Esophagus (tissue), 2 donors: ENCODE results near the gene CCDC12. TPM values are rescaled to one million over a fixed set of nuclear protein-coding genes. Genes with fewer than 3 reads are reported as not detected.
"Not testable (repeated sequence)": the region's sequence is repeated elsewhere in the genome, so short reads cannot be mapped to it uniquely, and the experiment has no call there.

Experiments used
- H3K27ac ChIP-seq, 2 donors: one replicate each; pipeline ENCODE4 v1.5.1; 2013; ENCODE audit warnings: low read depth in 2 of 2, mild to moderate bottlenecking in 2 of 2, inconsistent platforms in 1 of 2, low read length in 1 of 2, moderate library complexity in 1 of 2
- H3K27me3 ChIP-seq, 2 donors: one replicate each; pipeline ENCODE4 v1.6.1; 2013; ENCODE audit warnings: low read length in 2 of 2, control low read depth in 1 of 2, mild to moderate bottlenecking in 1 of 2; ENCODE audit not compliant: insufficient read depth in 2 of 2, control insufficient read depth in 1 of 2
- H3K36me3 ChIP-seq, 2 donors: one replicate each; pipeline ENCODE4 v1.6.1; 2013; ENCODE audit warnings: low read length in 1 of 2; ENCODE audit not compliant: control insufficient read depth in 2 of 2, insufficient read depth in 2 of 2
- H3K4me1 ChIP-seq, 2 donors: one replicate each; pipeline ENCODE4 v1.6.1; 2013; ENCODE audit warnings: low read length in 1 of 2; ENCODE audit not compliant: control insufficient read depth in 2 of 2, insufficient read depth in 2 of 2
- H3K4me3 ChIP-seq, 2 donors: one replicate each; pipeline ENCODE4 v1.5.1; 2013; ENCODE audit warnings: low read length in 2 of 2, mild to moderate bottlenecking in 2 of 2, low read depth in 1 of 2, moderate library complexity in 1 of 2
- H3K9me3 ChIP-seq, 2 donors: one replicate each; pipeline ENCODE4 v1.6.1; 2013; ENCODE audit warnings: mild to moderate bottlenecking in 2 of 2, low read depth in 1 of 2, low read length in 1 of 2, moderate library complexity in 1 of 2; ENCODE audit not compliant: control insufficient read depth in 2 of 2, insufficient read depth in 1 of 2
- WGBS, 2 donors: extraction: QIAGEN DNeasy Blood & Tissue Kit; methylation state at CpG; one replicate each; pipeline ENCODE4 v1.1.7; 2013; 5-methylcytosine and 5-hydroxymethylcytosine counted together
- polyA plus RNA-seq, 2 donors: library from polyadenylated mRNA; stranded (reverse); fragments of 200-250 nt; gene quantifications; one replicate each; pipeline ENCODE4 v1.2.3, GENCODE V29; 2013
- donor health status: healthy with polysubstance abuse.
- donor health status: Bipolar disorder and iron deficiency.

CCDC12 gene
- polyA plus RNA-seq, 2 donors: 82.5 to 90.1 TPM

DNA sequence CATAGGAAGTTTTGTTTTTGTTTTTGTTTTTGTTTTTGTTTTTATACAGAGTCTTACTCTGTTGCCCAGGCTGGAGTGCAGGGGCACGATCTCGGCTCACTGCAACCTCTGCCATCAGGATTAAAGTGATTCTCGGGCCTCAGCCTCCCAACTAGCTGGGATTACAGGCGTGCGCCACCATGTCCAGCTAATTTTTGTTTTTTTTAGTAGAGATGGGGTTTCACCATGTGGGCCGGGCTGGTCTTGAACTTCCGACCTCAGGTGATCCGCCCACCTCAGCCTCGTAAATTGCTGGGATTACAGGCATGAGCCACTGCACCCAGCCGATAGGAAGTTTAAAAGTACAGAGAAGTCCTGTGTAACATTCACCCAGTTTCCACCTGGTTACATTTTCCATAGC, 65.6 kb downstream of the CCDC12 start:
- H3K9me3 ChIP-seq, H3K36me3 ChIP-seq, H3K4me3 ChIP-seq, H3K27me3 ChIP-seq, H3K27ac ChIP-seq: not testable (repeated sequence)
- 84 to 87% methylated on average over 10 of the region's 10 CpGs for WGBS, 2 donors
- H3K4me1 ChIP-seq: peaks cover 4 to 24% of the 10 kb centered on the region in 2 donors

DNA sequence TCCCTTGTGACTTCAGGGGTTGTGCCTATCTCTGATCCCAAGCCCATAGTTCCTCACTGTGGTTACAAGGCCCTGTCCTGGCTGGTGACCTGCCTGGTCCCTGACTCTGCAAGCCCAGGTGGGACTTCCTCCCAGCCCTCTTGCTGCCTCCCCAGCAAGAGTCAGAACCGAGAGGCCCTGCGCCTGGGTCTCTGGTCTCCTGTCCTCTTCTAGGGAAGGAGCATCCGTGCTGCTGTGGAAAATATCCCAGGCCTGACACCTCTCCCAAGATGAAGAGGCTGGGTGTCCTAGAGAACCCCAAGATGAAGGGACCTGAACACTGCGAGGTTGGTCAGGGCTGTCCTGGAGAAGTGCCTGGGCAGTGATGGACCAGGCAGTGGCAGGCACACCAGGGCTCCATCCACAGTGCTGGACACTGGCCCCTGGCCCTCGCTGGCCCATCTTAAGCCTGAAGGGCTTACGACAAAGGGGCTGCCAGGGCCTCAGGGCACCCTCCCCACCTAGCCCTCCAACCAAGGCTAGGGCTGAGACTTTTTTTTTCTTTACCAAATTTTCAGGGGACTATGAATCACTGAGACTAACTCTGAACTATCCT, 66.3 kb downstream of the CCDC12 start:
- no peaks in the 10 kb centered on the region for H3K27me3 ChIP-seq
- peaks cover 4 to 24% of the 10 kb centered on the region in 2 donors for H3K4me1 ChIP-seq
- 70% methylated on average over 6 of the region's 6 CpGs for WGBS, 2 donors
- no peaks in the 10 kb centered on the region for H3K36me3 ChIP-seq
- no peak overlapping the region for H3K4me3 ChIP-seq
- H3K9me3 ChIP-seq: peaks cover 0 to 2% of the 10 kb centered on the region in 2 donors
- no peak overlapping the region for H3K27ac ChIP-seq

DNA sequence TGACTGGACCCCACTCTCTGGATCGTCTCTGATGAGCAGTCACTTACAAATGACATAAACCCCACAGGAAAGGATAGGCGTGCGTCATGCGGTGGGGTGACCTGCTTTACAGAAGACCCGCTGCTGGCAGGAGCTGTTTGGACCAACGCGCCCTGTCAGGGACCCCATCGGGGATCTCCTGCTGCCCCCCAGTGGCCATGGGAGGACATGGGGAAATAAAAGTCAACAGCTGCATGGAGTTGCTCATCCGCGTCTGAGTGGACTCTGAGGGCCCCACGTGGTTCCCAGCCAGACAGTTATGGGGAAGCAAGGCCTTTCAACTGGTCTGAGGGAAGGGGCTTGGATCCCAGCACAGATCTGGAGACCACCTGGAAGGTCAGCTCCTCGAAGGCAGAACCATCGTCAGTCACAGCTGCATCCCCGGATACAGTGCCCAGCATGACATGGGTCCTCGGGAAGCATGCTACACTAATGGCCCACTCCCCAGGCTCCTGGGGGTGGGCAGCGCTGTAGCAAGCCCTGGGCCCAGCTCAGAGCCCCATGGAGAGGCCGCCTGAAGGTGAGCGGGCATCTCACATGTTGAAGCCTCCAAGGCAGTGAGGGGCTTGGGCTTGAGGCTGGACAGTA, 66.9 kb downstream of the CCDC12 start:
- H3K36me3 ChIP-seq: no peaks in the 10 kb centered on the region
- peaks cover 4 to 24% of the 10 kb centered on the region in 2 donors for H3K4me1 ChIP-seq
- H3K27ac ChIP-seq: peak overlapping the region in 1 of 2 donors; percentile 15
- H3K27me3 ChIP-seq: no peaks in the 10 kb centered on the region
- H3K4me3 ChIP-seq: no peak overlapping the region
- peaks cover 0 to 2% of the 10 kb centered on the region in 2 donors for H3K9me3 ChIP-seq
- 17% methylated on average over 18 of the region's 18 CpGs for WGBS, 2 donors

DNA sequence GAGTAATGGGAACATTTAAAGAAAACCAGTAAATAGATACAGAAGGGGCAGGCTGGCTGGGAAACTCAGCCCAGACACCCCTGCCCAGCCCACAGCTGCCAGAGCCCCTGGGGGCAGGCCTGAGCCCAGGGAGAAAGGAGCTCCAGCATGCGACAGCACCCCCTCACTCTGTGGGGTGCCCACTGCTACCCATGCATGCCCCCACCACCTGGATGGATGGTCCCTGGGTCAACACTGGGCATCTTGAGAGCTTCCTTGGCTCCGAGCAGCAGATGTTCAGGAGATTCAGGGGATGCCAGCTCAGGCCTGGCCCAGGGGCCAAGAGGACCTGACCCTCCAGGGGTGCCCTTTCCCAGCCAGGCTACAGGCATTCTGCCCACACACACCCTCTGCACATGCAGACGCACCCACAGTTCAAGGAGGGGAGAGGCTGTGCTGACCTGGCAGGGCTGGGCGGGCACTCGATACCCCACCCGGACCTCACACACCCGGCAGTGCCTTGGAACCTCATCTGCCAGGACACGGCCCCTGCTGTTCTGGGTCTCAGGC, 67.5 kb downstream of the CCDC12 start:
- H3K4me1 ChIP-seq: peaks cover 4 to 24% of the 10 kb centered on the region in 2 donors
- no peaks in the 10 kb centered on the region for H3K27me3 ChIP-seq
- no peaks in the 10 kb centered on the region for H3K36me3 ChIP-seq
- H3K9me3 ChIP-seq: peaks cover 0 to 2% of the 10 kb centered on the region in 2 donors
- H3K4me3 ChIP-seq: no peak overlapping the region
- peak overlapping the region in 1 of 2 donors; percentile 6 for H3K27ac ChIP-seq
- 34 to 36% methylated on average over 8 of the region's 8 CpGs for WGBS, 2 donors

DNA sequence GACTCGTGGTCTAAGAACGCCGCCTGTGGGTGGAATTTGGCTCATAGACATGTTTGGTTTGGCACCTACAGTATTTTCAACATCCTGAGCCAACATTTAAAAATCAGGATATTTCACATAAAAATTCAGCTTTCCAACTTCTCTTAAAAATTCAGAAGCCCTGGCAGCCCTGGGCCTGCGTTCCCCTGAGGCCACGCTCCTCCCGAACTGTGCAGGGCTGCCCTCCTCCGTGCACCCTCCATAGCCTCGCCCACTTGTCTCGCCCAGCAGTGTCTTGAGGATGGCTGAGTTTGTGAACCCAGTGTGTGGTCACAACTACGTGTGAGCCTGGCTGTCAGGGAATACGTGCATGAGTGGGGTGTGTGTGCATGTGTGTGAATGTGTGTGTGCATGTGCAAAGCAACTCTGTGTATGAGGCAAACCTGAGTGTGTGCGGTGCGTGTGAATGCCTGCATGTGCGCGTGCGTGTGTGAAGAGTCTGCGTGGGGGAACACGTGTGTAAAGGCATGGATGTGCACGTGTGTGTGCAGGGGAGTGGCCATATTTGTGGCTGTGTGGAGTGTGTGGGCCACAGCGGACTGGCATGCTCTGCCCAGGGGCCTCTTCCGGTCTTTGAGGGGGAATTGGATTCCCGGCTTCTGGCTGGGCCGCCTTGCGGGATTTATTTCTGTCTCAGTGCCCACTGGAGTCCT, 68.1 kb downstream of the CCDC12 start:
- H3K36me3 ChIP-seq: no peaks in the 10 kb centered on the region
- 40 to 45% methylated on average over 24 of the region's 24 CpGs for WGBS, 2 donors
- peak overlapping the region in 1 of 2 donors; percentile 6 for H3K27ac ChIP-seq
- no peak overlapping the region for H3K4me3 ChIP-seq
- no peaks in the 10 kb centered on the region for H3K27me3 ChIP-seq
- H3K4me1 ChIP-seq: peaks cover 4 to 19% of the 10 kb centered on the region in 2 donors
- H3K9me3 ChIP-seq: peaks cover 0 to 2% of the 10 kb centered on the region in 2 donors

DNA sequence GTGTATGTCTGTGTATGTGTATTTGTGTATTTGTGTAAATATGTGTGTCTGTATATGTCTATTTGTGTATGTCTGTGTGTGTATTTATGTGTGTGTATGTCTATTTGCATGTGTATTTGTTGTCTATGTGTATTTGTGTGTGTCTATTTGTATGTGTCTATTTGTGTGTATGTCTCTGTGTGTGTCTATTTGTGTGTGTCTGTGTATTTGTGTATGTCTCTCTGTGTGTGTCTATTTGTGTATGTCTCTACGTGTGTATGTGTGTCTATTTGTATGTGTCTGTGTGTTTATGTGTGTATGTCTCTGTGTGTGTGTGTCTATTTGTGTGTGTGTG, 68.6 kb downstream of the CCDC12 start:
- H3K27ac ChIP-seq: no peak overlapping the region
- no peaks in the 10 kb centered on the region for H3K27me3 ChIP-seq
- no peak overlapping the region for H3K4me3 ChIP-seq
- no peaks in the 10 kb centered on the region for H3K36me3 ChIP-seq
- peaks cover 0 to 2% of the 10 kb centered on the region in 2 donors for H3K9me3 ChIP-seq
- WGBS, 2 donors: 16 to 28% methylated on average over 1 of the region's 1 CpG
- H3K4me1 ChIP-seq: peaks cover 4 to 19% of the 10 kb centered on the region in 2 donors

DNA sequence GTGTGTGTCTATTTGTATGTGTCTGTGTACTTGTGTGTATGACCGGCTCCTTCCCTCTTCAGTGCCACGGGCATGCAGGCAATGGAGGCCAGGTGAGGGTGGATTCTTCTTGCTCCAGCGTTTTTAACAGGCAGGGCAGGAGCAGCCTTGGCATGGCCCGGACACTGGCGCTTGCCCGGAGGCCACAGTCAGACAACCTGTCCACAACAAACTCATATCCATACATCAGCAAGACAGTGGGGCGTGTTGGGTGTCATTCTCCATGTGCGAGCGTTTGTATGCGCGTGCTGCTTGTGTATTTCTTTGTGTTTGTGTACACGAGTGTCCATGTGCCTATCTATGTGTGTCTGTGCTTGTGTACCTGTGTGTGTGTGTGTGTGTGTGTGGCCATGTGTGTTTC, 69.3 kb downstream of the CCDC12 start:
- WGBS, 2 donors: 67 to 73% methylated on average over 12 of the region's 12 CpGs

DNA sequence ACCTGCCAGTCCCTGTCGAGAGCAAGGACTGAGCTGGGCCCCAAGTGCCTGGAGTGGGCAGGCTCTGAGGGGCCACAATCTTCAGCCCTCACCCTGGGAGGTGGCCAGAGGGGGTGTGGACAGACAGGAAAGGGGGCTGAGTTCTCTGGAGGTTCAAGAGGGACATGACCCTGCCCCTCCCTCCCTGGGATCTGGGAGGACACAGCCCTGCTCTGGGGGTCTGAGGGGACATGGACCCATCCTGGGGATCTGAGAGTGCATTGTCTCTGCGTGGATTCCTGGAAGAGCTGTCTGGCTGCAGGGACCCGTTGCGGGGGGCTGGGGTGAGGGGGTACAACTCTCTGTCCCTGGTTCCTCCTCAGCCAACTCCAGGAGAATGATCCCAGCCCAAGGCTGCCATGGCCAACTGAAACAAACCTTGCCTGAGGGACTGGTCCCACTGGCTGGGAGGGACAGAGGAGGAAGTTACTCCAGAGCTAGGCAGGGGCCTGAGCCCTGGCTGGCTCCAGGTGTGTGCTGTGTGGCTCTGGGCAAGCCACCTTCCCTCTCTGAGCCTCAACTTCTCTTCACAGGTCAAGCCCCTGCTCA, 70.0 kb downstream of the CCDC12 start:
- Histone ChIP-seq H3K4me3 (no peak overlapping the region), H3K27ac (no peak overlapping the region), H3K36me3 (no peaks in the 10 kb centered on the region), H3K27me3 (no peaks in the 10 kb centered on the region), H3K9me3 (peaks cover 0 to 2% of the 10 kb centered on the region in 2 donors), H3K4me1 (peaks cover 4 to 19% of the 10 kb centered on the region in 2 donors)
- 73 to 77% methylated on average over 4 of the region's 4 CpGs for WGBS, 2 donors

More for the DNA sequence above, 69.3 kb downstream of the CCDC12 start:
- peaks cover 0 to 2% of the 10 kb centered on the region in 2 donors for H3K9me3 ChIP-seq
- no peaks in the 10 kb centered on the region for H3K36me3 ChIP-seq
- H3K27me3 ChIP-seq: no peaks in the 10 kb centered on the region
- H3K4me3 ChIP-seq: no peak overlapping the region
- H3K4me1 ChIP-seq: peaks cover 4 to 19% of the 10 kb centered on the region in 2 donors
- no peak overlapping the region for H3K27ac ChIP-seq

DNA sequence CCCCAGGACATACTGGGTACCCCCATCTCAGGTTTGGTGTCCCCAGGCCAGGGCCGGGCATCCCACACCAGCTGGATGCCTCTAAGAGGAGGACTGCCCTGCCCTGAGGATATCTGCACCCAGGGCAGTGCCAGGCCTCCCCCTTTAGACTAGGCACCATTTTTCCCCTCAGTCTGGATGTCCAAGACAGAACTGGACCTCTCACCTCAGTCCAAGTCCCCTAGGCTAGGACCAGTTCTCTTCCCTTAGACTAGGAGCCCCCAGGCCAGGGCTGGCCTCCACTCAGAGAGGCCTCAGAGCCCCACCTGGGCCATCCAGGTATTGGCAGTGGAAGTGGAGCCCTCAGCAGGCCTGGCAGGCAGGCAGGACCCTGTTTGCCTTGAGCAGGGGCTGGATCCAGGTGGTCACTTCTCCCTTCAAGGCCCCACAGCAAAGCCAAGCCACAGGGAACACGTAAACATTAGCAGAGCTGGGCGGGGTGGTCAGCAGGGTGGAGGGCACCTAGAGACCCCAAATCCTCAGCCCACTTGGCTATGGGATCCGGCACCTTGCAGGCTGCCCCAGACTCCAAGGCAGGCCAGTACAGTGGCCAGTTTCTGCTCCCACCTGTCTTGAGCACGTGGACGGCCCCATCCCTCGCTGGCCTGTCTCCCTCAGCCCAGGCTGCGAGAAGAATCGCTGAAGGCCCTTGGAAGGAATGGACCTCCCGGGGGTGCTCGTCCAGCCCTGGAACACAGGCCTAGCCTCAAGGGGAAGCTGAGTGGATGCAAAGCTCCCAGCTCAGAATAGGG, 70.7 kb downstream of the CCDC12 start:
- Histone ChIP-seq H3K4me1 (peaks cover 4 to 19% of the 10 kb centered on the region in 2 donors), H3K27ac (no peak overlapping the region), H3K4me3 (no peak overlapping the region), H3K9me3 (peaks cover 0 to 2% of the 10 kb centered on the region in 2 donors), H3K36me3 (no peaks in the 10 kb centered on the region), H3K27me3 (no peaks in the 10 kb centered on the region)
- WGBS, 2 donors: 82 to 84% methylated on average over 11 of the region's 11 CpGs
